AG04449 (cell line): Measurements from ENCODE around the gene PGC.

Source experiments
- CTCF ChIA-PET: fragments of 350-600 bp; formaldehyde crosslinking; extraction: SDS; loops from one replicate; lab custom pipeline; 2021; ENCODE audit warnings: antibody characterized with exemption; lab: Yijun Ruan, JAX
- POLR2A ChIA-PET: fragments of 400-600, 350-600 bp; formaldehyde crosslinking; extraction: SDS; loops from one replicate; lab custom pipeline; 2020; ENCODE audit warnings: antibody characterized with exemption, inconsistent platforms; lab: Yijun Ruan, JAX
- DNase-seq: peaks from one replicate; pipeline ENCODE4 v3.0.0-alpha.2; 2010; ENCODE audit warnings: low read depth, low spot score
- H3K4me3 ChIP-seq: 2 replicates; pipeline ENCODE4 v1.5.1; 2011; ENCODE audit warnings: low read depth, mild to moderate bottlenecking, control low read depth, low read length
- CTCF ChIP-seq: IDR thresholded peaks from one replicate; pipeline ENCODE4 v1.5.1; 2011; ENCODE audit warnings: mild to moderate bottlenecking, moderate library complexity, low read length, control low read depth, inconsistent platforms; ENCODE audit not compliant: insufficient read depth; ENCODE audit errors: missing control alignments

PGC gene

GRCh38 chr6:41730531-41731436, 16.4 kb downstream of the PGC start:
- no peak for TF ChIP-seq CTCF
- DNase-seq: no peak
- ChIA-PET POLR2A (no interaction called here), CTCF (interaction anchor here (0.7 to 1.9 kb wide), 7 partner anchors 10 to 362 kb away, joined by 3 to 8 read pairs (median 3); partner anchors contain the start of gene TOMM6)
- no peak overlapping the region for H3K4me3 ChIP-seq

- TF ChIP-seq CTCF: no peak
- no peak overlapping the region for H3K4me3 ChIP-seq
- ChIA-PET POLR2A (no interaction called here), CTCF (interaction anchor here (0.9 to 2.7 kb wide), 6 partner anchors 8 to 361 kb away, joined by 3 to 11 read pairs (median 3); no protein-coding TSS in a partner anchor)
- no peak for DNase-seq
These were observed 17.6 kb downstream of the PGC start for GRCh38 chr6:41729624-41730023.

GRCh38 chr6:41728954-41729353, 18.2 kb downstream of the PGC start:
- H3K4me3 ChIP-seq: no peak overlapping the region
- ChIA-PET CTCF (interaction anchor here (1.0 to 2.7 kb wide), 4 partner anchors 10 to 23 kb away, joined by 3 to 11 read pairs (median 3); no protein-coding TSS in a partner anchor), POLR2A (no interaction called here)
- DNase-seq: no peak
- TF ChIP-seq CTCF: no peak

- ChIA-PET POLR2A (no interaction called here), CTCF (interaction anchor here (2.7 kb wide), 1 partner anchor 23 kb away, joined by 11 read pairs; no protein-coding TSS in a partner anchor)
- no peak for DNase-seq
- no peak overlapping the region for H3K4me3 ChIP-seq
- TF ChIP-seq CTCF: no peak
These were observed 18.9 kb downstream of the PGC start for GRCh38 chr6:41728073-41728936.

- CTCF ChIA-PET: interaction anchor here (2.7 kb wide), 1 partner anchor 22 kb away, joined by 11 read pairs; no protein-coding TSS in a partner anchor
- POLR2A ChIA-PET: interaction anchor here (0.6 kb wide), 1 partner anchor 12 kb away, joined by 3 read pairs; no protein-coding TSS in a partner anchor
These were observed 19.5 kb downstream of the PGC start for GRCh38 chr6:41727705-41728072.

More at GRCh38 chr6:41727705-41728072, 19.5 kb downstream of the PGC start:
- H3K4me3 ChIP-seq: no peak overlapping the region
- TF ChIP-seq CTCF: no peak
- DNase-seq: no peak
